Activated CD4-positive, alpha-beta T cell treated with anti-CD3 and anti-CD28 coated beads for 4 hours (primary cell): ENCODE data around the gene XYLT1.
"Not testable (repeated sequence)": the region's sequence is repeated elsewhere in the genome, so short reads cannot be mapped to it uniquely, and the experiment has no call there.

Source experiments
- DNase-seq, 2 donors: peaks; one replicate each; pipeline ENCODE4 v3.0.0-alpha.2; 2020

Gene XYLT1

DNA sequence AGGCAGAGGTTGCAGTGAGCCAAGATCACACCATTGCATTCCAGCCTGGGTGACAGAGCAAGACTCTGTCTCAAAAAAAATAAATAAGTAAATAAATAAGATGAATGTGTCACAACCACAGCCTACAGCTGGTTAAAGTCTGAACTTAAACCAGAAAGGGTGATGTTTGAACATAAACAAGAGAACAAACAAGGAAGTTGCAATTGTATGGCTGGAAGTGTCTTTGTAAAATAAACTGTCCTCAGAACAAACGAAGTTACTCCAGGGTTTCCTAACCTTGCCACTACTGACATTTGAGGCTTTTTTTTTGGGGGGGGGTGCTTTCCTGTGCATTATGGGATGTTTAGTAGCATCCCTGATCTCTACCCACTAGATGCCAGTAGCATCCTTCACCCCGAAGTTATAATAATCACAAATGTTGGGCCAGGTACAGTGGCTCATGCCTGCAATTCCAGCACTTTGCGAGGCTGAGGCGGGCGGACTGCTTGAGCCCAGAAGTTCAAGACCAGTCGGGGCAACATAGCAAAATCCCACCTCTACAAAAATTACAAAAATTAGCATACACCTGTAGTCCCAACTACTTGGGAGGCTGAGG, 119.2 kb downstream of the XYLT1 start:
- DNase-seq = no peak

DNA sequence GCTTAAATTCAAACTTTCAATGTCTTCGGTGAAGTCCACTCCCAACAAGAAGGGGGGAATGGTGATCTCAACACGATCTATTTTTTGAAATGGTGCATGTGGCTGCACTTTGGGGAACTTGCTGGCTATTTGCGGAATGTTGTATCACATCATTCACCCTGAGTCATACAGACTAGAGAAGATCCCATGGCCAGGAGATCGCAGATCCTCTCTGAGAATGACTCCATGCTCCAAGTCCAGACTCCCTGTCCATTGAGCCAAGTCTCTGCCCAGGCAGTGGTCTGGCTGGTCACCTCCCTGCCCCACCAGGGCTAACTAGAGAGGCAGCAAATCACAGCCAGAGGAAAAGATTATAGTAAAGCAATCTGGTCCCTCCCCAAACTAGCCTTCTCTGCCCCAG, 120.6 kb downstream of the XYLT1 start:
- DNase-seq = no peak

DNA sequence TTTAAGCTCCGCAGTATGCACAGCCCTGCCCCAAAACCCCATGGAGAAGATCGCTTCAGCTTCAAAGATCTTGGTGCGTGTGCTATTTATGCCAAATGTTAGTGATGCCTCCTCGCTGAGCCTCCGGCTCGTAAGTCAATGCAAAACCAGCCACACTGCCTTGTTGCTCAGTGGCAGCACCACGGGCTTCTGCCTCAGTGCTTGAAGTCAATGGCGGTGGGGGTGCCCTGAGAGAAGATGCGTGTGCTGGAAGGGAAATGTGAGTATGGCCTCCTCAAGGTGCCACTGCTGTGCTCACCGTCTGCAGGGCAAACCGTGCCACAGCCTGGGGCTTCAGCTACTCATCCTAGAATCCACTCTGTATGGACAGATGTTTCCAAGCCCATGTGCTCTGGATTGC, 121.9 kb downstream of the XYLT1 start:
- DNase-seq = no peak

DNA sequence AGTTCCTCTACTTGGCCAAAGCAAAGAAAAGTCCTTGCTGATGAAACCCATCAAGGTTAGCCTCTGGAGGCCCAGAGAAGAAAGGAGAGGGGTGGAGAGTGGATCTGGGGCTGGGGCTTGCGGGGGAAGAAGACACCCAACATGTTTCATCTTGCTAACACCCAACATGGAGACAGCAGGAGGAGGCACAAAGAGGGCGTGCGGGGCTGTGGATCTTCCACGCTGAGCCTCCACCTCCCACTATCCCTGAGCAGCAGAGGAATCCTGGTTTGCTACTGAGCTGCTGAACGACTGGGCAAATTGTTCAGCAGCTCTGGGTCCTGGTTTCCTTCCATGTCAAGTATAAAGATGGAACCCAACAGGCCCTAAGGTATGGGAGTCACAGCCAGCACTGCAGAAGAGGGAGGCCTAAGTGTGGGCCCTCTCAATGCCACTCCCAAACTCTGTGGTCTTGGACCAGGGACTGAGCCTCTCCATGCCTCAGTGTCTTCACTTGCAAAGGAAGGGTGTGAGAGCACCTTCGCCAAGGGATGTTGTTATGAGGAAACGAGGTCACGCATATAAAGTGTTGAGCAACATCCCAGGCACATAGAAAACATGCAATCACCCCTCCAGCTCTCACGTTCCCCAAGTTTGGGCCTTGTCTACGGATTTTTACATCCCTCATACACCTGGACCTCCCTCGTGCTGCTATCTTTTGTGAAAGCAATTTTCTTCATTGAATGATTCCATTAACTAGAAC, 122.5 kb downstream of the XYLT1 start:
- DNase-seq = no peak

DNA sequence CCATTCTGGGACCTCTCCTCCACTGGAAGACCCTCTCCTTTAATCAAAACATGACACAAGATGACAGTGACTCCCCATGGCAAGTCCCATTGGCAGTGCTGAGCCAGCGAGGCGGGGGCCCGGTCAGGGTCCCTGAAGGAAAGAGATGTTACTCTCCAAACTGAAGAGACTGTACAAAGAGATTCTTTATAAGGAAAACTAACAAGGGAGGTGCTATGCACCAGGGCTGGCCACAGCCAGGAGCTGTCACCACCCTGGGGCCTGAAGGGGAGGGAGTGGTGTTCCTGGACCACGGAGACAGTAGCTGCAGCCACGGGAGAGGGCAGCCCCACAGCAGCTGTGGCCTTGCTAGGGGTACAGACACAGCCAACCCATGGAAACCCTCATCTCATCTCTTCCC, 123.1 kb downstream of the XYLT1 start:
- no peak for DNase-seq

DNA sequence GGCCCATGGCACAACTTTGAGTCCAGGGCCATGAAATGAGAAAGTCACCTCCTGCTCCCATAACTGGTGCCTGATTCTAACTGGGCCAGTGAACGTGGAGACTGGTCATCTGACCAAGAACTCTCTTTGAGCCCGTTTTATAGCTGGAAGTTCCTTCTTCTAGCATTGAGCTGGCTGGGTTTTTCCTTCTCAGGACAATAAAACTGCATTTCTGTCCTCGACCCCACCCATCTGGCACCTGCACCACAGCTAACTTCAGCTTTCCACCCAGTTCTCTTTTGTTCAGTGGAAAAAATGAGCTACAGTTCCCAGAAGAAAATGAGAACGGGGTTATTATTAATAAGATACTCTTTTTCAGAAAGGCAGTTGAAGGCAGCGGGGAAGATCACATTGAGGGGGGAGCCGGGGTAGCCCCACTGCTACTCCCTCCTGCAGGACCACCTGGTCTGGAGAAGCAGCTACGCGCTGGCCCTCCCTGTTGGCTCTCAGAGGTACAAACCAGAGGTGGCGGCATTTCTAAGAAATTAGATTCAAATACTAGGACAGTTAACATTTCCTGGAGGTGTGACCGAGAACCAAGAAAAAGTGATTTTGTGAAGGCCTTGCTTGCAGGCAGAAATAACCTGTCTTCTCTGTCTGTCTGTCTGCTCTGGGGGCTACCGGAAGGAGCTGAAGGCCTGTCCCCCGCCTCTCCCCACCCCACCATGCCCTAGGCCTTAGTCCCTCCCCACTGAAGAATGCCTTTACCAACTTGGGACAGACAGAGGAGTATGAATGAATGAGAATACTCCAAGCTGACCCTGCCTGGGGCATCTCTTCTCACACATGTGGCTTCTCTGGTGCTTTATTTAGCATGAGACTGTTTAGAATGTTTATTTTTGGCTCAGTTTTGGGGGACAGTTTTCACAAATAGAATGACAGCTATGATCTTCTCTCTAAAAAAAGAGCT, 123.9 kb downstream of the XYLT1 start:
- peak in 1 of 2 donors; percentile 24 for DNase-seq

DNA sequence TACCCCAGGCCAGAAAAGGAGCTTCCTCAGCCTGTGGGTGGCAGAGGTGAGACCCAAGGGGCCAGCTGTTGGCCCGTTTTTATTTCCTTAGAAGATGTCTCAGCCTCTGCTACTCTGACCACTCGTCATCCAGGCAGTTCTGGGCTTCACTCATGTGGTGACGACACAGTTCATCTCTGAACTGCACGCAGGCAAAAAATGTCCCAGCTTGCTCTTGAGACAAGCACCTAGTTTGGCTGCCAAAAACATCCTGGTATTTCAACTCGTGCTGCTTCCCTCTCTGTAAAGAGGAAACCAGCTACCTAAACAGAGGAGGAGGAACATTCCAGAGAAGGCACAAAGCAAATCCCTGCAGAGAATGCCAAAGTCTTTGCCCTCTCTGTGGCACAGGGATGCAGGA, 125.7 kb downstream of the XYLT1 start:
- no peak for DNase-seq

DNA sequence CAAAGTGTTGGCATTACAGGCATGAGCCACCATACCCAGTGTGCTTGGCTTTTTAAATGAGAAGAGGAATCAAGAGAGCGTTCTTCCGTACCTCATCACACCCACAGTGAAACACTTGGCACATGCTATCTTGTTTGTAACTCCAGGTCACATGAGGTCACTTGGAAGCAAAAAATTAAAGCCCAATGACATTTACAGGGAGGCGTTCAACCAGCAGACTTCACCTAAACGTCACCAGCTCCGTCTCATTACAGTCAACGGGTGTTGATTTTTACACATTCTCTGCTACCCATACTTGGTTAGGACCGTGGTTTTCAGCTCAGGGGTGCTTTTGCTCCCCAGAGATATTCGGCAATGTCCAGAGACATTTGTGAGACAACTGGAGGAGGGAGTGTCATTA, 127.0 kb downstream of the XYLT1 start:
- DNase-seq = no peak

DNA sequence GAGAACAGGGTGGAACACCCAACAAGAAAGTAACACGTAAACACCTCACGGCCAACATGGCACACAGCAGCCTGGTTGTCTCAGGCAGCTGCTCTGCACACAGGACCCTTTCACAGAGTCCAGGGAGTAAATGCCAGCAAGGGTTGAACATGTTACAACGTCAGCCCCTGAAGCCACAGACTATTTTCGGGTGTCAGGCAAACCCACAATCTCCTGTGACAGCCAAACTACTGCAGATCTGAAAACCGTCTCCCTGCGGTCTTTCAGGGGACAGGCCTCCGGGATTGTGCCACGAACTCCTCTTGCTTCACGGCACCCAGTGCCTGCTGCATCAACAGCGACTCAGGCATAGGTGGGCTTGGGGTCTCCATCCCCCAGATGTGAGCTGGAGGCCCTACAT, 127.7 kb downstream of the XYLT1 start:
- DNase-seq = no peak

DNA sequence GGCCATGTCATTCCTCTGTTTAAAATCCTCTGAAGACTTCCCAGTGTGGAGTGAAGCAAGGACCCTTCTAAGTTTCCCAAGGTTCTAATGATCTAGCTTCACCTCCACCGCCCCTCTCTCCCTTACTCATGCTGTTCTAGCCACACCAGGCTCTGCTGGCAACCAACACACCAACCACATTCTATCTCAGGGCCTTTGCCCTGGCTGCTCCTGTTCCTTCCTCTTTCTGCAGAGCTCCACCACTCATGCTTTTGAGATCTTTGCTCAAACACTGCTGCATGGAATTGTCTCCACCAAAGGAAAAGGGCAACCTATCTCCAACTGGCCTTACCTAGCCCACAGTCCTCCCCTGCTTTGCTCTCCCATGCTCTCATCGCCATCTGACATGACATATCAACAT, 128.7 kb downstream of the XYLT1 start:
- no peak for DNase-seq

DNA sequence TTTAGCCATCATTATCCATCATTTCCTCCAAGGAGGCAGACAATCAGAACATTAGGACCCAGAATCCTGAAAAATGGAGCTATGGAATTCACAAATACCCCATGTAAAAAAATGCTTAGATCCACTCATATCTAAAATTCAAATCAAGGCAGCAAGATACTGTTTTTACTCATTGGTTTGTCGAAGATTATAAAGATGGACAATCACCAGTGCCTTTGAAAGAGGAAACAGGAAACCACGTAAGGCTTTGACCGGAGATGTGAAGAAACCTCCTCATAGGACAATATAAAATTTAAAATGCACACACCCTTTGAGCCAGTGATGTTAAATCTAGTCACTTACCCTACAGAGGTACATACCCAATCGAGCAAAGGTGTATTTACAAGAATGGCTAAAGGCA, 130.0 kb downstream of the XYLT1 start:
- DNase-seq = no peak

DNA sequence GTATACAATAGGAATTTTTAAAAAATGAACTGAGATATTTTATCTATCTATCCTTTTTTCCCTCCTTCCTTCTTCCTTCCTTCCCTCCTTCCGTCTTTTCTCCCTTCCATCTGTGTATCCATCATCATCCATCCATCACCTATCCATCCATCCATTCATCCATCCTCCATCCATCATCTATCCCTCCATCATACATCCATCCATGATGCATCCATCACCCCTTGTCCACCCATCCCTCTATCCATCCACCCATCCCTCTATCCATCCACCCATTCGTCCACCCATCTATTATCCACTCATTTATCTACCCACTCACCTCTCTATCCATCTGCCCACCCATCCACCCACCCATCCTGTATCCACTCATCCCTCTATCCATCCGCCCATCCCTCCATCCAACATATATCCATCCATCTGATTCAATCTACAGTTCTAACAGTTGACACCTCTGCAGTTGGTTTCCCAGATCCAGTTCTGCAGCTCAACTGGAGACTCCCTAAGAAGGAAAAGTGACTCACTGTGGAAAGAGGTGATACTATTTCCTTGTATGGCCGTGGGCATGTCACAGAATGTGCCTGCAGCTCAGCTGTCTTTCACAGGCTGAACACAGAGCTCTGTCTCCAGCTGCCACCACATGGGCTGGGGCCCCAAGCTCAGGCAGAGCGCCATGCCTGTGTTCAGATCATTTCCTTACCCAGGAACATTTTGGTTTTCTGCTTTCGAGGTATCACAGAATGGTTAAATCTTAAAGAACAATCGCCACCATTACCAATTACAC, 130.8 kb downstream of the XYLT1 start:
- no peak for DNase-seq

DNA sequence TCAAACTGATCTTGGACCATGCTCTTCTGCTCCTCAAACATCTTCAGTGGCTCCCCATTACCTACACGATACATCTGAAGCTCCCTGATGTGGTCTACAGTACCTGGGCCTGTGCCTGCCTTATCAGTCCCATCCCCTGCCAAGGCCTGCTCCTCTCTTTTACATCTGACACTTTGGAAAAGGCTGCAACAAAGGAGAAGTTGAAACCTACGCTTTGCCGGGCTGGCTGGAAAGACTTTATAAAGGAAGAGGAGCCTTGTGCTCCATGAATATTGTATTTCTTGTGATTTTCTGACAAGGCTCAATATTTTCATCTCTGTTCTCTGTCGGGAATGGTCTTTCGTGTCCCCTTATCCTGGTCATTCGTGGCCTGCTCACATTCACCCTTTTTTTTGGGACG, 132.5 kb downstream of the XYLT1 start:
- DNase-seq = no peak

DNA sequence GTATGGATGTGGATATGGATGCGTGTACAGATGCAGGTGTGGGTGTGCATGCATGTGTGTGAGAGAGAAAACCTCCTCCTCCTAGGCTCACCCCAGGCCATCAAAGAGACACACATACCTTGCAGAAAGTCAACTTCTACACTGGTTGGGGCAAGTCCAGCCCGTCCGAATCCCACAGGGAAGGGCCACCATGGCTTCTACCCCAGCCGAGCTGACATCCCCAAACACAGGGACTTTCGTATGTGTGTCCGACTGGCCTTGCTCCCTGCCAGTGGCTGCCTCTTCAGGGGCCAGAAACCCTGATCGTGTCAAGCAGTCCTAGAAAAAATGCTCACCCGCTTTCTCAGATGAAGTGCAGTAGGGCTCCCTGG, 134.2 kb downstream of the XYLT1 start:
- DNase-seq = no peak

DNA sequence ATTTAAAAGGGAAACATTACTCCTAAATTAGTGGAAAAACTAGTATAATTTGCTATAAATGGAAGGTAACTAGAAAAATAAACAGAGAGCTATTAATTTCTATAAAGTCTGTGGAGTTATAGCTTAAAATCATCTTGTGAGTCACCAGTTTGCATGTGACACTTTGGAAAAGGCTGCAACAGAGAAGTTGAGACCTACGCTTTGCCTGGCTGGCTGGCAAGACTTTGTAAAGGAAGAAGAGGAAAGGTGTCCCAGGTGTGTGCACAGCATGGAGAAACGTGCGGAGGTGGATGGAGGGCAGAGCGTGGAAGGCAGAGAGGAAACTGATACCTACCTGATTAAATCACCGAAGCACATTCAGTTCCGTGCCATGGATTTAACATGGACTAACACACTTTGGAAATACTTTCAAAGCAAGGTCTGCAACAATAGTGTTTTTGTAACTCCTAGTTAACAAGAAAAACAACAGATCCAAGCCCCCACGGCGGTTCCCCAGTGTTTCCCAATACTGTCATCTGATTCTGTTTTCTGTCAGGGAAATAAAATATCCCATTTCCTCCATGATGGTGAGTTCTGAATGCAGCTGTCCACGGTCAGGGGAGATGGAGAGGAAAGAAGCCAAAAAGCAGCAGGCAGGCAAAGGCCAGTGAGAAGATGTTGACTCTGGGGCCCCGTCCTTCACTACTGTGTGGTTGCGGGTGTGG, 134.8 kb downstream of the XYLT1 start:
- no peak for DNase-seq

DNA sequence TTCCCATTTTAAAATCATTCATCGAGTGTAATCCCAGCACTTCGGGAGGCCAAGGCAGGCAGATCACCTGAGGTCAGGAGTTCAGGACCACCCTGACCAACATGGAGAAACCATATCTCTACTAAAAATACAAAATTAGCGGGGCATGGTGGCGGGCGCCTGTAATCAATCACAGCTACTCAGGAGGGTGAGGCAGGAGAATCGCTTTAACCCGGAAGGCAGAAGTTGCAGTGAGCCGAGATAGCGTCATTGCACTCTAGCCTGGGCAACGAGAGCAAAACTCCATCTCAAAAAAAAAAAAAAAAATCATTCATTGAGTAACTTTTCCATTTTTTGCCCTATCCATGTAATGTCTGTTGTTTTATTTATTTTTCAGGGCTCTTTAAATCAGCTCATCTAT, 135.4 kb downstream of the XYLT1 start:
- not testable (repeated sequence) for DNase-seq

DNA sequence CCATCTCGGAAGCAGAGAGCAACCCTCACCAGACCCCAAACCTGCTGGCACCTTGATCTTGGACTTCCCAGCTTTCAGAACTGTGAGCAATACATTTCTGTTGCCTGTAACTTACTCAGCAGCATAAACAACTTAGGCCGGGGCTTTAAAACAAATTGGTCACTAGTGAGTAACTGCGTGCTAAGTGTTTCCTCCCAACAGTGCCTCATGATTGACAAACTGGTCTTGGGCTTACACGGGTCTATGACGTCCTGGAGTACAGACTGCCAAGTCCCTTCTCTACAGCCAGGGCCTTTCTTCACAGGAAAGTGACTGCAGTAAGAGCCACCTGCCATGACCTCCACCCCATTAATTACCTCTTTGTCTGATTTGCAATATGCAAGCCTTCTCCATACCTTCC, 136.7 kb downstream of the XYLT1 start:
- no peak for DNase-seq

DNA sequence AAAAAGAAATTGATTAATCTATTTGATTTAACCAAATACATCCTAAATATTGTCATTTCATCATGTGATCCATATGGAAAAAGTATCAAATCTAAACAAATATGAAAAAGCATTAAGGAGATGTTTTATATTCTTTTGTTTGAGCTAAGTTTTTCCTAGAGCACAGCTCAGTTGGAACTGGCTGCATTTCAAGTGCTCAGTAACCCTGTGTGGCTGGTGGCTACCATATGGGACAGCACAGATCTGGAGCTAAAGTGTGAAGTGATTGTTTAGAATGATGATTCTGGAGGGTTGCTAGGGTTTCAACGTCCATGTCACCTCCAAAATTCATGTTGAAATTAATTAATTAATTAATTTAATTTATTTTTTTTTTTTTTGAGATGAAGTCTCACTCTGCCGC, 137.5 kb downstream of the XYLT1 start:
- no peak for DNase-seq

DNA sequence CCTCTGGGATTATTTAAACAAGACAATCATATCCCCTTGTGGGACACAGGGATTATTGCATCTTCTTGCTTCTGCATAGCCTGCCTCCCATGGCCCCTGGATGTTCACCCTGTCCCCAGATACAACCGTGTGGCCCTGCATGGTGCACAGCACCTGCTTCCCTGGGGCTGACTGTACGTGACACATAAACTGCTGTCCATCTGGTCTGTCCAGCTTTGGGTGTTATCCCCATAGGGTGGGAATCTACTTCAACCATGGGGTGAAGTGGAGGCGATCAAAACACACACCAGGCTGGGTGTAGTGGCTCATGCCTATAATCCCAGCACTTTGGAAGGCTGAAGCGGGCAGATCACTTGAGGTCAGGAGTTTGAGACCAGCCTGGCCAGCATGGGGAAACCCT, 138.8 kb downstream of the XYLT1 start:
- no peak for DNase-seq

DNA sequence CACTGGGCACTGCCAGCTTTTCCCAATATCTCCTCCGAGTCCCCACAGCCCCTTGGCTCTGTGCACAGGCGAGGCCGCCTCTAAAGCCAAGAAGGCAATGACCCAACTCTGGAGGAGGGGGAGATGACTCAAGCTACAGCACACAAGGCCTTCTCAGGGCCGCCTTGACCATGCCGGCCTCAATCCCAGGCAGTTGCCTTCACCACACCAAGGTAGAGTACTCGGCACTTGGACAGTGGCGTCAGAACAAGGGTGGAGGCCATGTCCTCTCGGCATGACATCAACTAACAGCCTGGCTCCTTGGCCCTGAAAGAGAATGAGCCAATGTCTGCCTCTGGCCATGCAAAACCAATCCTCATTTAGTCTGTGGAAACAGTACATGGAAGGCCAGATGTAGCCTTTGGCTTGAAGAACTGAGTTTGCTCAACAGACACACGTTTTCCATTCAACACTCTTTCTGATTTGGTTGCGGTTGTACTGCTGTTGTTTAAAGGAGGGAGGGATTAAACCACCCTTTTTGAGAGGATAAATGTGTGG, 139.6 kb downstream of the XYLT1 start:
- no peak for DNase-seq

DNA sequence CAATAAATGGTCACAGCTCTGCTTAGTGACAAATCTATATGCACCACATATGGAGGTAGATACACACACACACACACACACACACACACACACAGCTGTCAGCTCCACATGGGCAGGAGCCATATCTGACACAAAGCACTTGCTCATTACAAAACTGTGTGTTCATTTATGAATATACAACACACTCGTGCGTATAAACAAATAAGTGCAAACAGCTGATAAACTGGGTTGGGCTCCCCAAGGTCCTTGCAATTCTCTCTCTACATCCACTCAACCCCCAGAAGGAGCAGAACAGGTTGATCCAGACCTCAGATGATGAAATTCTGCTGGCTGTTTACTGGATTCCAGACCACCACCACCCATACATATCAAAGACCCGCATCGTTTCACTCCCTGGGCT, 140.7 kb downstream of the XYLT1 start:
- DNase-seq = no peak

DNA sequence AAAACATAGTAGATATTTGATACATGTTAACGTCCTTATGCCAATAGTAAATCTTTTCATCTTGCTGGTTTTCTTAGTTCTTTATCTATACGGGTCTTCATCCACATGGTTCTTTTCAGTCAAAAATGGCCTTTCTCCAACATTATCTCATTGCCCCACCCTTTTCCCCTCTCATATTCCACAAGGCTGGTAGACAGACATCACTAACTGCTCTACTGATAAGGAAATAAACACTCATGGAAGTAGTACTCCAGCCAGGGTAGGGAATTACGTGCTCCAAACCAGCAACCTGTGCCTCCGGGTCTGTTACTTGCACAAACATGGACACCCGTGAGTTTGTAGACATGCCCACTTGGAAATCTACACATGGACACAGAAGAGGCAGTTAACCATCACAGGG, 141.4 kb downstream of the XYLT1 start:
- no peak for DNase-seq
